ENCODE results near the gene PPP3R1.

PPP3R1 gene

GRCh38 chr2:68291314-68291713, 39.0 kb upstream of the PPP3R1 start:
- H3K27ac ChIP-seq = no peak overlapping the region
- no peak for TF ChIP-seq CTCF (conservative IDR thresholded peaks at IDR 0.05)

GRCh38 chr2:68290901-68291300, 38.6 kb upstream of the PPP3R1 start:
- TF ChIP-seq CTCF (conservative IDR thresholded peaks at IDR 0.05) = no peak
- H3K27ac ChIP-seq = no peak overlapping the region

GRCh38 chr2:68287580-68288441, 35.5 kb upstream of the PPP3R1 start:
- no peak for TF ChIP-seq CTCF (conservative IDR thresholded peaks at IDR 0.05)

GRCh38 chr2:68284896-68285295, 32.6 kb upstream of the PPP3R1 start:
- no peak overlapping the region for H3K27ac ChIP-seq
- TF ChIP-seq CTCF (conservative IDR thresholded peaks at IDR 0.05) = no peak

More at GRCh38 chr2:68287580-68288441, 35.5 kb upstream of the PPP3R1 start:
- peak overlapping the region; percentile 49 for H3K27ac ChIP-seq

- H3K27ac ChIP-seq = no peak overlapping the region
- TF ChIP-seq CTCF (conservative IDR thresholded peaks at IDR 0.05) = no peak
These were observed 31.1 kb upstream of the PPP3R1 start for GRCh38 chr2:68283419-68283812.

GRCh38 chr2:68282811-68283418, 30.6 kb upstream of the PPP3R1 start:
- TF ChIP-seq CTCF (conservative IDR thresholded peaks at IDR 0.05) = peak; percentile 92
- no peak overlapping the region for H3K27ac ChIP-seq

GRCh38 chr2:68280796-68281195, 28.5 kb upstream of the PPP3R1 start:
- H3K27ac ChIP-seq = peak overlapping the region; percentile 76
- TF ChIP-seq CTCF (conservative IDR thresholded peaks at IDR 0.05) = no peak

Measured in VCaP (cell line).